ENCODE measurements around the gene ANKRD35. TPM values are rescaled to one million over a fixed set of nuclear protein-coding genes. Genes with fewer than 3 reads are reported as not detected.
"Not testable (repeated sequence)": the region's sequence is repeated elsewhere in the genome, so short reads cannot be mapped to it uniquely, and the experiment has no call there.

The ANKRD35 gene, protein sequence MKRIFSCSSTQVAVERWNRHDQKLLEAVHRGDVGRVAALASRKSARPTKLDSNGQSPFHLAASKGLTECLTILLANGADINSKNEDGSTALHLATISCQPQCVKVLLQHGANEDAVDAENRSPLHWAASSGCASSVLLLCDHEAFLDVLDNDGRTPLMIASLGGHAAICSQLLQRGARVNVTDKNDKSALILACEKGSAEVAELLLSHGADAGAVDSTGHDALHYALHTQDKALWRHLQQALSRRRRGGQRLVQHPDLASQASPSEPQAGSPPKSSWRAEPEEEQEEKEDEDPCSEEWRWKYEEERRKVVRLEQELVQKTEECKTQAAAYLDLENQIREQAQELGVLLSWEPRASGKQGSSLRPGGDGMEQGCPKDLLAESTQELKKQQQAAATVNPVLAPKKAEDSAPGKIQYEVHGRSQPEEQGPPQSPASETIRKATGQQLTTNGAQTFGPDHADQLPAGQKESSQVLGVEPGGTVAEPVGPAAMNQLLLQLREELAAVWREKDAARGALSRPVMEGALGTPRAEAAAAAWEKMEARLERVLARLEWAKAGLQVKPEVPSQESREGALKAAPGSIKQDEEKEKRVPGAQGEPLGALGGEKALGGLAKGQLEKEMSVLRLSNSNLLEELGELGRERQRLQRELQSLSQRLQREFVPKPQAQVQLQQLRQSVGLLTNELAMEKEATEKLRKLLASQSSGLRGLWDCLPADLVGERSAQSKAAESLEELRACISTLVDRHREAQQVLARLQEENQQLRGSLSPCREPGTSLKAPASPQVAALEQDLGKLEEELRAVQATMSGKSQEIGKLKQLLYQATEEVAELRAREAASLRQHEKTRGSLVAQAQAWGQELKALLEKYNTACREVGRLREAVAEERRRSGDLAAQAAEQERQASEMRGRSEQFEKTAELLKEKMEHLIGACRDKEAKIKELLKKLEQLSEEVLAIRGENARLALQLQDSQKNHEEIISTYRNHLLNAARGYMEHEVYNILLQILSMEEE
- not detected for polyA plus RNA-seq (2012; ENCODE audit: low read depth, missing spikeins)

GRCh38 chr1:145885738-145886287 is at the start of gene ANKRD35:
ANKRD35 (minus strand) TSS chr1:145885866; CDS start chr1:145885758, 108 bp downstream.
- TF ChIP-seq PAX5 (IDR thresholded peaks at IDR 0.05; ENCODE audit: insufficient read depth, low read length, severe bottlenecking) (no peak), SPI1 (IDR thresholded peaks at IDR 0.05; ENCODE audit: low read depth, low read length) (no peak), POU2F2 (IDR thresholded peaks at IDR 0.05; ENCODE audit: low read depth, low read length) (no peak), POLR2AphosphoS5 (IDR thresholded peaks at IDR 0.05; ENCODE audit: low read depth, low read length) (no peak), TAF1 (IDR thresholded peaks at IDR 0.05; ENCODE audit: low read depth, low read length) (no peak), POLR2A (IDR thresholded peaks at IDR 0.05; ENCODE audit: low read depth, low read length) (no peak)
- DNase-seq (ENCODE audit: insufficient read length, low spot score) (peak; percentile 98), FAIRE-seq (peak; percentile 78)

GRCh38 chr1:145932522-145933009 is 46.9 kb upstream of the ANKRD35 start:
- FAIRE-seq; DNase-seq (ENCODE audit: insufficient read length, low spot score): not testable (repeated sequence)
- peak; percentile 28; the same call in 1 of the 2 replicates for TF ChIP-seq SPI1 (IDR thresholded peaks at IDR 0.05; ENCODE audit: low read depth, low read length)

GRCh38 chr1:145927916-145928643 is 42.4 kb upstream of the ANKRD35 start:
- DNase-seq (ENCODE audit: insufficient read length, low spot score) (no peak), FAIRE-seq (no peak)
- peak; percentile 15; the same call in 1 of the 2 replicates for TF ChIP-seq POLR2A (IDR thresholded peaks at IDR 0.05; ENCODE audit: low read depth, low read length)
- TF ChIP-seq PAX5 (IDR thresholded peaks at IDR 0.05; ENCODE audit: insufficient read depth, low read length, severe bottlenecking), result no peak
- no peak for TF ChIP-seq POU2F2 (IDR thresholded peaks at IDR 0.05; ENCODE audit: low read depth, low read length)
- no peak for TF ChIP-seq SPI1 (IDR thresholded peaks at IDR 0.05; ENCODE audit: low read depth, low read length)
- TF ChIP-seq TAF1 (IDR thresholded peaks at IDR 0.05; ENCODE audit: low read depth, low read length), result no peak
- no peak for TF ChIP-seq POLR2AphosphoS5 (IDR thresholded peaks at IDR 0.05; ENCODE audit: low read depth, low read length)

DNA sequence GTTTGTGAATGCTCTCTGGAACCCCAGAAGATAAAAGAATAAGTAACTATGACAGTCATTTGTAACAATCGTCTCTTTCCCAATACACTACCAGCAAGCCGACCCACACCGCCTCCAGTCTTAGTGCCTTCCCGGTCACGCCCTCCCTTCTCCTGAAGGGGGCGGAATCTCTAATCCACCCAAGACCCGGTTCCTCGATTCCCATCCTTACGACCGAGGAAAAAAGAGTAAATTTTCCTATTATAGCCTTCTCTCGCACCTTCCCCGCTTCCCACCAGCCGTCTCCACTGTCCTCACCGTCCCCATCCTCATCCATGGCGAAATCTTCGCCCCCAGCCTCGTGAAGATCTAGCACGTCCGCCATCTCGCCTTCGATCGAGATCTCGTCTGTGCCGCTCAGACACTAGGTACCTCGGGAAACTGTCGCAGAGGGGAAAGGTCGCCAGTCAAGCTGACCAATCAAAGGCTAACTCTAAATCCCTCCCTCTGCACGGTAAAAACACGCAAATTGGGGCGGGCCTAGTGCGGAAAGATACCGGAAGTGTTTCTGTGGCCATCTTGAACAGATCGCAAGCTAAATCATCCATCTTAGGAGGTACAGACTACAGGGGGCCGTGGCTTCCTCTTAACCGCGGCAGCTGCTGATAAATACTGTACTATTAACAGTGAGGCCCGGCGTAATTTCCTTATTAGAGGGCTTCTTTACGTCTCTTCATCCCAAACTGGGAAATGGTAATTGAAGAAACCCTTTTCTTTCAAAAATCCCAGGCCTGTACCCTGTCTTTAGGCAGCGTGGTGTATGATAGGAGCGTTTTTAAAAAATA is 41.6 kb upstream of the ANKRD35 start, which contains the start of gene RBM8A:
Gene RBM8A, minus strand, starts transcription at position 422 of the 824 bp plus-strand sequence. Its CDS starts 58 bp downstream, at position 364.
- FAIRE-seq (peak; percentile 95), DNase-seq (ENCODE audit: insufficient read length, low spot score) (peak; percentile 62)
- TF ChIP-seq SPI1 (IDR thresholded peaks at IDR 0.05; ENCODE audit: low read depth, low read length) (peak; percentile 52; the same call in 1 of the 2 replicates), TAF1 (IDR thresholded peaks at IDR 0.05; ENCODE audit: low read depth, low read length) (peak; percentile 93), PAX5 (IDR thresholded peaks at IDR 0.05; ENCODE audit: insufficient read depth, low read length, severe bottlenecking) (no peak), POU2F2 (IDR thresholded peaks at IDR 0.05; ENCODE audit: low read depth, low read length) (peak; percentile 78), POLR2A (IDR thresholded peaks at IDR 0.05; ENCODE audit: low read depth, low read length) (peak; percentile 97), POLR2AphosphoS5 (IDR thresholded peaks at IDR 0.05; ENCODE audit: low read depth, low read length) (peak; percentile 97)

DNA sequence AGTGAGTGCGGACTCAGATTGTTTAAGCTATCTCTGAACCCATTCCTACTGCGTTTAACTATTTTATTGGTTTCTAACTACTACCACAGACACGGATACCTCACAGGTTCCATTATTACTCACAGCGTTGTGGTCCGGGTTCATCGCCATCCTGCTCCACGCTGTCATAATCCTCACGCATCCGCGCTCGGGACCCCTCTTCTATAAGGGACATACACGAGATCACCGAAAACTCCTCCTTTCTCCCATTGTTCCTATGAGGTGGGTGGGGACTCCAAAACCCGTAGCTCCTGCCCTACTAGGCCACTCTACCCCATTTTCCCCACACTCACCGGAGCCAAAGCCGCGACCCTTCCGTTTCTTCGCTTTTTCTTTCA is 41.0 kb upstream of the ANKRD35 start:
- no peak for FAIRE-seq
- no peak for TF ChIP-seq POLR2AphosphoS5 (IDR thresholded peaks at IDR 0.05; ENCODE audit: low read depth, low read length)
- no peak for TF ChIP-seq POLR2A (IDR thresholded peaks at IDR 0.05; ENCODE audit: low read depth, low read length)
- TF ChIP-seq SPI1 (IDR thresholded peaks at IDR 0.05; ENCODE audit: low read depth, low read length), result no peak
- no peak for TF ChIP-seq TAF1 (IDR thresholded peaks at IDR 0.05; ENCODE audit: low read depth, low read length)
- no peak for TF ChIP-seq POU2F2 (IDR thresholded peaks at IDR 0.05; ENCODE audit: low read depth, low read length)
- no peak for TF ChIP-seq PAX5 (IDR thresholded peaks at IDR 0.05; ENCODE audit: insufficient read depth, low read length, severe bottlenecking)
- DNase-seq (ENCODE audit: insufficient read length, low spot score), result no peak

DNA sequence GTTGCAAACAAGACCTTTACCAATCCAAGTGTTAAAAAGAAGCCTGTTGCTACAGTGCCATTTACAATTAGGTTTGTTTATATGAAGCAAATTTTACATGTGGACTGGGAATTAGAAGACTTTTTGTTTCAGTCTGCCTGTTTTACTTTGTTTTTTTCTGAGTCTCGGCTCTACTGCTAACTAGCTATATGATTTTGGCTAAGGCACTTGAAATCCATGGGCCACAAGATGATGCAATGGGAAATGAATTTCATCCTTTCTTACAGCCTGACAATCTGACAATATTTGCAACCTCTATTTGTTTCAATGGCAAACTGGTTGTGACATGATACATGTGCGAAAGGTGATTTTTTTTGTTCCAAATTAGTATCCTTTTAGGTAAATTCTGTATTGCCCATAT is 36.6 kb upstream of the ANKRD35 start:
- no peak for TF ChIP-seq POLR2AphosphoS5 (IDR thresholded peaks at IDR 0.05; ENCODE audit: low read depth, low read length)
- no peak for TF ChIP-seq POLR2A (IDR thresholded peaks at IDR 0.05; ENCODE audit: low read depth, low read length)
- no peak for TF ChIP-seq SPI1 (IDR thresholded peaks at IDR 0.05; ENCODE audit: low read depth, low read length)
- TF ChIP-seq POU2F2 (IDR thresholded peaks at IDR 0.05; ENCODE audit: low read depth, low read length), result no peak
- TF ChIP-seq TAF1 (IDR thresholded peaks at IDR 0.05; ENCODE audit: low read depth, low read length), result no peak
- TF ChIP-seq PAX5 (IDR thresholded peaks at IDR 0.05; ENCODE audit: insufficient read depth, low read length, severe bottlenecking), result no peak
- DNase-seq (ENCODE audit: insufficient read length, low spot score) (no peak), FAIRE-seq (no peak)

DNA sequence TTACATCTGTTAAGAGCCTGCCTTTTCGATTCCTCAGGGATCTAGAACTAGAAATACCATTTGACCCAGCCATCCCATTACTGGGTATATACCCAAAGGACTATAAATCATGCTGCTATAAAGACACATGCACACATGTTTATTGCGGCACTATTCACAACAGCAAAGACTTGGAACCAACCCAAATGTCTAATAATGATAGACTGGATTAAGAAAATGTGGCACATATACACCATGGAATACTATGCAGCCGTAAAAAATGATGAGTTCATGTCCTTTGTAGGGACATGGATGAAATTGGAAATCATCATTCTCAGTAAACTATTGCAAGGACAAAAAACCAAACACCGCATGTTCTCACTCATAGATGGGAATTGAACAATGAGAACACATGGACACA is 34.6 kb upstream of the ANKRD35 start:
- FAIRE-seq, result not testable (repeated sequence)

More for the DNA sequence above, 34.6 kb upstream of the ANKRD35 start:
- DNase-seq (ENCODE audit: insufficient read length, low spot score), result not testable (repeated sequence)
